ENCODE measurements around the gene RANBP9.

DNA sequence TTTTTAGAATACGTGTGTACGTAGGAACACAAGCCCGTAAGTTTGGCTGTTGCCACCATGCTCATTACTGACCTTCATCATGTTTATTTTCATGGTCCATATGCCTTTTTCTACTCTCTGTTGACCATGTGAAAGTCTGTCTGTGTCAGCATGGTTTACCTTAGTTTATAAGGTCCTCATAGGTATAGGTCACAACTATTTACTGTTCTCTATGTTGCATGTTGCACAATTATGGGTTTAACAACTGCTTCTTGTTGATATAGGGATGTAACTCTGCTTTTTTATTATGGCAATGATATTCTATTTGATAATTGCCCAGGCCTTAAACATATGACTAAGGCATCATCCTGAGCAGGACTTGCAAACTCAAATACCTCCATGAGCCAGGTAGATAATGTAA is 13.4 kb upstream of the RANBP9 start:
- TF ChIP-seq POLR2AphosphoS5 (IDR thresholded peaks at IDR 0.05; ENCODE audit: insufficient read depth, low read depth, low read length) (no peak), JUN (IDR thresholded peaks at IDR 0.05; ENCODE audit: borderline replicate concordance, insufficient read depth, insufficient read length, low read depth) (no peak), EZH2 (IDR thresholded peaks at IDR 0.05; ENCODE audit: borderline replicate concordance, low read depth, low read length, severe bottlenecking) (no peak), POLR2A (IDR thresholded peaks at IDR 0.05; ENCODE audit: low read depth, low read length) (no peak)
- TF ChIP-seq, protein P1, sequence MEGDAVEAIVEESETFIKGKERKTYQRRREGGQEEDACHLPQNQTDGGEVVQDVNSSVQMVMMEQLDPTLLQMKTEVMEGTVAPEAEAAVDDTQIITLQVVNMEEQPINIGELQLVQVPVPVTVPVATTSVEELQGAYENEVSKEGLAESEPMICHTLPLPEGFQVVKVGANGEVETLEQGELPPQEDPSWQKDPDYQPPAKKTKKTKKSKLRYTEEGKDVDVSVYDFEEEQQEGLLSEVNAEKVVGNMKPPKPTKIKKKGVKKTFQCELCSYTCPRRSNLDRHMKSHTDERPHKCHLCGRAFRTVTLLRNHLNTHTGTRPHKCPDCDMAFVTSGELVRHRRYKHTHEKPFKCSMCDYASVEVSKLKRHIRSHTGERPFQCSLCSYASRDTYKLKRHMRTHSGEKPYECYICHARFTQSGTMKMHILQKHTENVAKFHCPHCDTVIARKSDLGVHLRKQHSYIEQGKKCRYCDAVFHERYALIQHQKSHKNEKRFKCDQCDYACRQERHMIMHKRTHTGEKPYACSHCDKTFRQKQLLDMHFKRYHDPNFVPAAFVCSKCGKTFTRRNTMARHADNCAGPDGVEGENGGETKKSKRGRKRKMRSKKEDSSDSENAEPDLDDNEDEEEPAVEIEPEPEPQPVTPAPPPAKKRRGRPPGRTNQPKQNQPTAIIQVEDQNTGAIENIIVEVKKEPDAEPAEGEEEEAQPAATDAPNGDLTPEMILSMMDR (IDR thresholded peaks at IDR 0.05; ENCODE audit: extremely low read depth in 1 of 2, insufficient read depth in 1 of 2, low read depth in 1 of 2, low read length in 2 of 2): no peak

All from endothelial cell of umbilical vein (primary cell).